Testis (tissue), 3 donors: Measurements from ENCODE around the gene ARVCF. TPM values are rescaled to one million over a fixed set of nuclear protein-coding genes. Genes with fewer than 3 reads are reported as not detected.

ENCODE experiments used
- DNase-seq: peaks from one replicate; pipeline ENCODE4 v3.0.0-alpha.2; 2019
- H3K27ac ChIP-seq, 2 donors: fragments of 200-600 bp; sonication (generic); one replicate each; pipeline ENCODE4 v1.5.1; 2019
- H3K27me3 ChIP-seq: fragments of 200-600 bp; sonication (generic); one replicate; pipeline ENCODE4 v1.5.1; 2019
- H3K36me3 ChIP-seq: fragments of 200-600 bp; sonication (generic); one replicate; pipeline ENCODE4 v1.5.1; 2017; ENCODE audit warnings: low read depth; ENCODE audit errors: missing control alignments
- H3K4me1 ChIP-seq: fragments of 200-600 bp; sonication (generic); one replicate; pipeline ENCODE4 v1.5.1; 2019
- H3K4me3 ChIP-seq, 2 donors: fragments of 200-600 bp; sonication (generic); one replicate each; pipeline ENCODE4 v1.5.1; 2017 to 2019
- H3K9me3 ChIP-seq: fragments of 200-600 bp; sonication (generic); one replicate; pipeline ENCODE4 v1.5.1; 2017
- CTCF ChIP-seq, 3 experiments: fragments of 450-650 bp in 2 of 3; fragments of 200-600 bp in 1 of 3; sonication (generic) in 1 of 3; IDR thresholded peaks; one replicate each; pipeline ENCODE4 v1.5.1; 2016 to 2019; ENCODE audit warnings: antibody characterized with exemption in 3 of 3, mild to moderate bottlenecking in 2 of 3, moderate library complexity in 1 of 3
- POLR2A ChIP-seq: fragments of 450-650 bp; IDR thresholded peaks from one replicate; pipeline ENCODE4 v1.6.1; 2017; ENCODE audit warnings: antibody characterized with exemption, mild to moderate bottlenecking, moderate library complexity
- WGBS, 2 donors: methylation state at CpG; one replicate each; pipeline ENCODE4 v1.1.5; 2018; 5-methylcytosine and 5-hydroxymethylcytosine counted together
- intact Hi-C: fragments of 100-400 bp; cut with DNase I; formaldehyde crosslinking; loops from one replicate; pipeline ENCODE4 v1.15.1; 2023; ENCODE audit warnings: low total_unique reads
- polyA plus RNA-seq: library from polyadenylated mRNA; stranded (reverse); fragments of 350-450 nt; fragmentation: Illumina TruSeq; extraction: RNeasy Lipid Tissue Mini Kit (QIAGEN cat#74804); gene quantifications from one replicate; pipeline ENCODE4 v1.2.3, GENCODE V29; 2014; ENCODE audit warnings: low read depth, low replicate concordance; ENCODE audit not compliant: insufficient read depth
- total RNA-seq, 2 donors: library from RNA; depleted of rRNA; stranded (reverse); fragments of >200 nt; gene quantifications; one replicate each; pipeline ENCODE4 v1.2.3, GENCODE V29; 2016

ARVCF gene
- total and polyA plus RNA-seq, 3 donors from 2014 or later = 21.1 to 57.7 (median 43.2) TPM

- no peak overlapping the region for H3K4me3 ChIP-seq
- peaks cover 7% of the 10 kb centered on the region for H3K4me1 ChIP-seq
- intact Hi-C loops = no loop called here
- no peak overlapping the region for H3K27ac ChIP-seq
- no peaks in the 10 kb centered on the region for H3K36me3 ChIP-seq
- WGBS, 2 donors = 98 to 100% methylated on average over 1 of the region's 1 CpG
- no peaks in the 10 kb centered on the region for H3K9me3 ChIP-seq
- no peak for TF ChIP-seq CTCF (IDR thresholded peaks at IDR 0.05)
- H3K27me3 ChIP-seq = no peaks in the 10 kb centered on the region
- no peak for DNase-seq
Measured at GRCh38 chr22:20003304-20003703, 13.3 kb downstream of the ARVCF start.

GRCh38 chr22:20002636-20003035 is 14.0 kb downstream of the ARVCF start:
- intact Hi-C loops = no loop called here
- H3K36me3 ChIP-seq = no peaks in the 10 kb centered on the region
- DNase-seq = no peak
- peaks cover 11% of the 10 kb centered on the region for H3K4me1 ChIP-seq
- H3K27ac ChIP-seq = no peak overlapping the region
- no peaks in the 10 kb centered on the region for H3K27me3 ChIP-seq
- no peak for TF ChIP-seq CTCF (IDR thresholded peaks at IDR 0.05)
- no peak for TF ChIP-seq POLR2A
- H3K4me3 ChIP-seq = no peak overlapping the region
- WGBS, 2 donors = 94 to 96% methylated on average over 2 of the region's 2 CpGs
- no peaks in the 10 kb centered on the region for H3K9me3 ChIP-seq

- no peak for DNase-seq
- TF ChIP-seq POLR2A (no peak), CTCF (IDR thresholded peaks at IDR 0.05) (no peak)
- intact Hi-C loops = no loop called here
- H3K36me3 ChIP-seq = no peaks in the 10 kb centered on the region
- 82 to 92% methylated on average over 9 of the region's 9 CpGs for WGBS, 2 donors
- H3K27me3 ChIP-seq = no peaks in the 10 kb centered on the region
- H3K9me3 ChIP-seq = no peaks in the 10 kb centered on the region
- no peak overlapping the region for H3K27ac ChIP-seq
- no peak overlapping the region for H3K4me3 ChIP-seq
- peaks cover 11% of the 10 kb centered on the region for H3K4me1 ChIP-seq
Measured at GRCh38 chr22:20002128-20002527, 14.5 kb downstream of the ARVCF start.

- WGBS, 2 donors = 81 to 85% methylated on average over 10 to 11 of the region's 11 CpGs
- DNase-seq = no peak
- Histone ChIP-seq H3K27me3 (no peaks in the 10 kb centered on the region), H3K27ac (no peak overlapping the region), H3K4me1 (peaks cover 11% of the 10 kb centered on the region), H3K36me3 (no peaks in the 10 kb centered on the region), H3K9me3 (no peaks in the 10 kb centered on the region), H3K4me3 (no peak overlapping the region)
- intact Hi-C loops = no loop called here
- TF ChIP-seq CTCF (IDR thresholded peaks at IDR 0.05) (no peak), POLR2A (no peak)
Measured at GRCh38 chr22:20001082-20001638, 15.5 kb downstream of the ARVCF start.
